ENCODE measurements around the gene PROK1. TPM values are rescaled to one million over a fixed set of nuclear protein-coding genes. Genes with fewer than 3 reads are reported as not detected.

The PROK1 gene
- total RNA-seq, 4 donors from 2014 or later: 0.35 to 2.3 TPM; not detected in 2

- TF ChIP-seq, protein P1, sequence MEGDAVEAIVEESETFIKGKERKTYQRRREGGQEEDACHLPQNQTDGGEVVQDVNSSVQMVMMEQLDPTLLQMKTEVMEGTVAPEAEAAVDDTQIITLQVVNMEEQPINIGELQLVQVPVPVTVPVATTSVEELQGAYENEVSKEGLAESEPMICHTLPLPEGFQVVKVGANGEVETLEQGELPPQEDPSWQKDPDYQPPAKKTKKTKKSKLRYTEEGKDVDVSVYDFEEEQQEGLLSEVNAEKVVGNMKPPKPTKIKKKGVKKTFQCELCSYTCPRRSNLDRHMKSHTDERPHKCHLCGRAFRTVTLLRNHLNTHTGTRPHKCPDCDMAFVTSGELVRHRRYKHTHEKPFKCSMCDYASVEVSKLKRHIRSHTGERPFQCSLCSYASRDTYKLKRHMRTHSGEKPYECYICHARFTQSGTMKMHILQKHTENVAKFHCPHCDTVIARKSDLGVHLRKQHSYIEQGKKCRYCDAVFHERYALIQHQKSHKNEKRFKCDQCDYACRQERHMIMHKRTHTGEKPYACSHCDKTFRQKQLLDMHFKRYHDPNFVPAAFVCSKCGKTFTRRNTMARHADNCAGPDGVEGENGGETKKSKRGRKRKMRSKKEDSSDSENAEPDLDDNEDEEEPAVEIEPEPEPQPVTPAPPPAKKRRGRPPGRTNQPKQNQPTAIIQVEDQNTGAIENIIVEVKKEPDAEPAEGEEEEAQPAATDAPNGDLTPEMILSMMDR (IDR thresholded peaks at IDR 0.05): peak in 1 of 6 experiments; percentile 11
- no peak for TF ChIP-seq POLR2A (IDR thresholded peaks at IDR 0.05)
- peaks cover 20 to 48% (median 35%) of the 10 kb centered on the region in 3 donors for H3K4me1 ChIP-seq
- DNase-seq: no peak
- peak overlapping the region; percentile 77 to 85 (median 80) for H3K27ac ChIP-seq
- no peak overlapping the region for H3K4me3 ChIP-seq
- intact Hi-C loops (cut with DNase I): no loop called here
- H3K27me3 ChIP-seq: no peaks in the 10 kb centered on the region
- H3K36me3 ChIP-seq: no peaks in the 10 kb centered on the region
- no peaks in the 10 kb centered on the region for H3K9me3 ChIP-seq
Measured at GRCh38 chr1:110462964-110463363, 12.0 kb downstream of the PROK1 start.

- Histone ChIP-seq H3K36me3 (no peaks in the 10 kb centered on the region), H3K27ac (peak overlapping the region; percentile 77 to 85 (median 80)), H3K4me3 (no peak overlapping the region), H3K27me3 (no peaks in the 10 kb centered on the region), H3K9me3 (no peaks in the 10 kb centered on the region), H3K4me1 (peaks cover 20 to 48% (median 35%) of the 10 kb centered on the region in 3 donors)
- WGBS, 2 donors: 24 to 36% methylated on average over 7 to 9 of the region's 9 CpGs
- intact Hi-C loops (cut with DNase I): no loop called here
- DNase-seq: no peak
- TF ChIP-seq POLR2A (IDR thresholded peaks at IDR 0.05): no peak
- TF ChIP-seq, protein P1 (IDR thresholded peaks at IDR 0.05): no peak
Measured at GRCh38 chr1:110463725-110464124, 12.8 kb downstream of the PROK1 start.

DNA sequence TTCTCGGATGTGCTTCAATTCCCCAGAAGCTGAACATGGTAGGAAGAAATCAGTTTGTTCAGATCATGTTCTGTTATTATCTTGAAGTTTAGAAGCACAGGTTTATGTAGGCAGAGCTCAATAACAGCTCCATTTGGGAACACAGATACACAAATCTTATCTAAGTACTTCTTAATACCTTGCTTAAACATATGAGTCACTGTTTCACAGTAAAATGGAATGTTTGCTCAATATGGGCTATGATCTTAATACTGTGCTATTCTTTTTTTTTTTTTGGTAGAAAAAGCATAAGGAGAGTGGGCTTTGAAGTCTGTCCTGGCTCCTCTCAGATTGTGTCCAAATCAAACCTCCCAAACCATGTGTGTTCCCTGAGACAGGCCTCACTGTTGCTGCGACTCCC lies 13.4 kb downstream of the PROK1 start:
- H3K27ac ChIP-seq: peak overlapping the region; percentile 77 to 85 (median 80)
- H3K4me1 ChIP-seq: peaks cover 20 to 48% (median 35%) of the 10 kb centered on the region in 3 donors
- no peaks in the 10 kb centered on the region for H3K36me3 ChIP-seq
- DNase-seq: no peak
- H3K9me3 ChIP-seq: no peaks in the 10 kb centered on the region
- H3K4me3 ChIP-seq: no peak overlapping the region
- H3K27me3 ChIP-seq: no peaks in the 10 kb centered on the region
- TF ChIP-seq, protein P1 (IDR thresholded peaks at IDR 0.05): no peak
- TF ChIP-seq POLR2A (IDR thresholded peaks at IDR 0.05): no peak
- intact Hi-C loops (cut with DNase I): no loop called here
- 20 to 23% methylated on average over 2 of the region's 2 CpGs for WGBS, 2 donors

DNA sequence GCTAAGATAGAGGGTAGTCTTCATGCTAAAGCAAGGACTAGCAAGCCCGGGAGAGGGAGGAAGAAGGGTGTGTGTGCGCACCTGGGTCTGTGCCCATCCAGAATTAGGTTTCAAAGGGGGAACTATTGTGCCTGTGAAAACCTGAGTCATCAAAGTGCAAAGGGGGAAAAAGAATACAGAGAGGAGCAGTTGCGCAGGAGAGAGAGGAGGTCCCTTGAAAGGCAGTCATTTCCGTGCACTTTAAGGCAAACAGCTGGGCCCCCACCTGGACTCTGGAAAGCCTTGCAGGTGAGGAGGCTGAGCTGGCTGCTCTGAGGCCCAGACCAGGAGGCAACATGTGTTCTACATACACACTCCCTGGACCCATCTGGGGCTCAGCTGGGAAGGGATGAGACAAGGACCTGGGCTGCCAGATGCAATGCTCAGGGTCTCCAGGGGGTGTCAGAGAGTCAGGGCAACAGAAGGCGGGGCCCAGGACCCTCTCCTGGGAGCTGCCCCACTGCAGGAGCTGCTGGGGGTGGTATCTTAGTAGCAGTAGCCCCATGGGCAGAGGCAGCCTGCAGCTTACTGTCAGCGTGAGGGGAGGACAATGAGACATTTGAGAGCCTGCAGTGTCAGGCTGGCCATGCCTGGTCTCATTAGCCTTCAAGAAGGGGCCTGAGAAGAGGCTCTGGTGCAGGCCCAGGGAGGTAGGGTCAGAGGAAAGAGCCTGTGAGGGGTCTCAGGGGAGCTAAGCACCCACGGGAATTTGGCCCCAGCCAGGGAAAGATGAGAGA lies 14.3 kb downstream of the PROK1 start:
- TF ChIP-seq, protein P1 (IDR thresholded peaks at IDR 0.05): no peak
- TF ChIP-seq POLR2A (IDR thresholded peaks at IDR 0.05): no peak
- H3K4me3 ChIP-seq: no peak overlapping the region
- H3K4me1 ChIP-seq: peaks cover 20 to 48% (median 35%) of the 10 kb centered on the region in 3 donors
- H3K27ac ChIP-seq: peak overlapping the region; percentile 77 to 85 (median 80)
- H3K9me3 ChIP-seq: no peaks in the 10 kb centered on the region
- intact Hi-C loops (cut with DNase I): no loop called here
- no peaks in the 10 kb centered on the region for H3K36me3 ChIP-seq
- H3K27me3 ChIP-seq: no peaks in the 10 kb centered on the region
- 31 to 59% methylated on average over 5 to 6 of the region's 7 CpGs for WGBS, 2 donors
- no peak for DNase-seq

- Histone ChIP-seq H3K27ac (peak overlapping the region; percentile 77 to 85 (median 80)), H3K9me3 (no peaks in the 10 kb centered on the region), H3K27me3 (no peaks in the 10 kb centered on the region), H3K4me3 (no peak overlapping the region), H3K4me1 (peaks cover 20 to 48% (median 35%) of the 10 kb centered on the region in 3 donors), H3K36me3 (no peaks in the 10 kb centered on the region)
- TF ChIP-seq, protein P1 (IDR thresholded peaks at IDR 0.05): no peak
- TF ChIP-seq POLR2A (IDR thresholded peaks at IDR 0.05): no peak
- WGBS, 2 donors: 45 to 75% methylated on average over 4 to 7 of the region's 7 CpGs
- intact Hi-C loops (cut with DNase I): no loop called here
- DNase-seq: no peak
Measured at GRCh38 chr1:110465814-110466380, 14.9 kb downstream of the PROK1 start.
